ENCODE results near the gene ASIC2.

The ASIC2 gene

DNA sequence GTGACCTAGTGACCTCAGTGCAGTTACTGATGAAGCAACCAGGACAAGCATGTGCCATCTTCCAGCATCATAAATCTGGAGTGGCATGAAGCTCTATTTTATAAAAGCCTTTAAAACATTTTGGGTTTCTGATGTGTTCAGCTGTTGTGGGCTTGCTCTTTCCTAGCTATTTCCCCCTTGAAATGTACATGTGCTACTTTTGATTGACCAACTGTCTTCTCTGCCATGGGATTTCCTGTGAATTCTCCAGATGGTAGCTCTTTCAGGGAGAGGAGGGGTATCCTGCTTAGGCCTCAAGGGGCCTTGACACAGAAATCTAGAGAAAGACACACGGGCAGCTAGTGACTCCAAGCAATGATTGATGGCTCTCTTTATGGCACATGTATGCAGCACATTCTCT lies 1.9 kb upstream of the ASIC2 start:
- no peak overlapping the region for H3K4me3 ChIP-seq (replicated peaks; ENCODE audit: insufficient read depth, low read length)
- H3K27me3 ChIP-seq (ENCODE audit: insufficient read depth, poor library complexity, severe bottlenecking): peaks cover 40% of the 10 kb centered on the region
- no peak for DNase-seq (ENCODE audit: low read depth in 1 of 2, low spot score in 1 of 2)
- no peak overlapping the region for H3K27ac ChIP-seq (replicated peaks)
- TF ChIP-seq GABPA (IDR thresholded peaks at IDR 0.05; ENCODE audit: low read depth): no peak
- TF ChIP-seq, protein P1, sequence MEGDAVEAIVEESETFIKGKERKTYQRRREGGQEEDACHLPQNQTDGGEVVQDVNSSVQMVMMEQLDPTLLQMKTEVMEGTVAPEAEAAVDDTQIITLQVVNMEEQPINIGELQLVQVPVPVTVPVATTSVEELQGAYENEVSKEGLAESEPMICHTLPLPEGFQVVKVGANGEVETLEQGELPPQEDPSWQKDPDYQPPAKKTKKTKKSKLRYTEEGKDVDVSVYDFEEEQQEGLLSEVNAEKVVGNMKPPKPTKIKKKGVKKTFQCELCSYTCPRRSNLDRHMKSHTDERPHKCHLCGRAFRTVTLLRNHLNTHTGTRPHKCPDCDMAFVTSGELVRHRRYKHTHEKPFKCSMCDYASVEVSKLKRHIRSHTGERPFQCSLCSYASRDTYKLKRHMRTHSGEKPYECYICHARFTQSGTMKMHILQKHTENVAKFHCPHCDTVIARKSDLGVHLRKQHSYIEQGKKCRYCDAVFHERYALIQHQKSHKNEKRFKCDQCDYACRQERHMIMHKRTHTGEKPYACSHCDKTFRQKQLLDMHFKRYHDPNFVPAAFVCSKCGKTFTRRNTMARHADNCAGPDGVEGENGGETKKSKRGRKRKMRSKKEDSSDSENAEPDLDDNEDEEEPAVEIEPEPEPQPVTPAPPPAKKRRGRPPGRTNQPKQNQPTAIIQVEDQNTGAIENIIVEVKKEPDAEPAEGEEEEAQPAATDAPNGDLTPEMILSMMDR (IDR thresholded peaks at IDR 0.05; ENCODE audit: insufficient read depth, low read length): no peak
- TF ChIP-seq REST (IDR thresholded peaks at IDR 0.05; ENCODE audit: insufficient replicate concordance, low read depth): no peak
- TF ChIP-seq SPI1 (IDR thresholded peaks at IDR 0.05; ENCODE audit: borderline replicate concordance, low read depth): no peak
- no peak for TF ChIP-seq POLR2AphosphoS5 (IDR thresholded peaks at IDR 0.05; ENCODE audit: low read depth)

DNA sequence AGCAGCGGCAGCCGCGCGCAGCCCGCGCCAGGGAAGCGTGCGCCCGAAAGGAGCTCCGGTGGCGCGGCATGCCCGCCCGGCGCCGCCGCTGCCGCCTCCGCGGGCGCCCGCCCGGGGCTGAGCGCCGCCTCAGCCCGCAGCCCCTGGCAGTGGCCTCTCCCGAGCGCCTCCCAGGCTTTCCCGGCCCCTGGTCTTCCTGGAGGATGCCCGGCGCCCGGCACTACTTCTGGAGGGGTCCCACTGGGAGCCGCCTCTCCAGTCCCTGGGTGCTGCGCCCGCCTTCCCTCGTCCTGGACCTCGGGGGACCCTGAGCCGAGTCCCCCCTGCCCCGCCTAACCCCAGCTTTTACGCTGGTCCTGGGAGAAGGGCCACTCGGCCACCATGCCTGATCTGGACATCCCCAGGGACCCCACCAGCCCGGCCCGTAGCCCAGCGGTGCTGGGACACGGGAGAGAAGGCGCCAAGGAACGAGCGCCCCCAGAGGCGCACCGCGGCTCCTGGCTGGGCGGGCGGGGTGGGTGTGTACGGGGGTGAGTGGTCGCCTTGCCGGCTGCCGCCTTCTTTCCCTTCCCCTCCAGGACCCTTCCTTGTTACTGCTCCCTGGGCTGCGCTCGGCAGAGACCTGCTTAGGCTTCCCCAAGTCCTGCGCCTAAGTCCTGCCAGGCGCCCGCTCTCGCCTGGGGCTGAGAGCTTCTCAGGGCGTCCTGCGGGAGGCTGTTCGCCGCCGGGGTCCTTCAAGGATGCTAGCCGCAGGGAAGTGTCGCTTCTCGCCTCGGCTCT lies 704 bp downstream of the ASIC2 start:
- no peak overlapping the region for H3K27ac ChIP-seq (replicated peaks)
- DNase-seq (ENCODE audit: low read depth in 1 of 2, low spot score in 1 of 2): no peak
- peaks cover 40% of the 10 kb centered on the region for H3K27me3 ChIP-seq (ENCODE audit: insufficient read depth, poor library complexity, severe bottlenecking)

DNA sequence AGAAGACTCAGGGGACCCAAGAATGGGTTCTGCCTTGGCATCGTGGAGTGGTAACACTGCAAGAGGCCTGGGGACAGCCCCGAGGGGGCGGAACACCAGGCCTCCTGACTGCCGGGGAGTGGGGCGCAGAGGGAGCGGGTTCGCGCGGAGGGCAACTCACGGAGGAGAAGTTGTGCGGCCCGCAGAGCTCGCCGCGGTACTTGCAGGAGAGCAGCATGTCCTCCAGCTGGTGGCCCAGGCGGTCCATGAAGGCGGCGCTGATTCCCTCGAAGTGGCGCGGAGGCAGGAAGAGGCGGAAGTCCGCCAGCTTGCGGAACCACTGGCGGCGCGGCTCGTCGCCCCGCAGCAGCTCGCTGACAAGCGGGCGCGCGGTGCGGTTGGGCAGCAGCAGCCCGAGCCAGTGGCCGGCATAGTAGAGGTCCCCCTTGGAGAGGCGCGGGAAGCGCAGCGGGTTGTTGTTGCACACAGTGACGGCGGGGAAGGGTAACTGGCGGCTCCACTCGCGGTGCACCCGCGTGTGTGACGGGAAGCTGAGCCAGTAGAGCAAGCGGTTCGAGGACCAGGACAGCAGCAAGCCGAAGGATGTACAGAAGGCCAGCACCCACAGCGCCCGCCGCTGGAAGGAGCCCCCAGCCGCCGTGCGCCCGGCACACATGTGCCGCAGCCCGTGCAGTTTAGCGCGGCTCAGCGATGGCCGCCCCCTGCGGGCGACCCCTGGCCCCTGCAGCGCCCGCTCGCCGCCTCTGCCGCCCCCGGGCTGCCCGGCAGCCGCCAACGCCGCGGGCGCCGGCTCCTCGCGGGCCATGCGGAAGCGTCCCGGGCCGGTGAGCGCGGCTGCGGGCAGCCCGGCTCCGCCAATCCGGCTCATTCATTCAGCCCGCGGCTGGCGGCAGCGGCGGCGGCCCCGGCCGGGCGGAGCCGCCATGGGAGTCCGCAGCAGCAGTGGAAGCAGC lies 1.6 kb downstream of the ASIC2 start:
- no peak for TF ChIP-seq SPI1 (IDR thresholded peaks at IDR 0.05; ENCODE audit: borderline replicate concordance, low read depth)
- no peak for TF ChIP-seq POLR2AphosphoS5 (IDR thresholded peaks at IDR 0.05; ENCODE audit: low read depth)
- TF ChIP-seq, protein P1 (IDR thresholded peaks at IDR 0.05; ENCODE audit: insufficient read depth, low read length): no peak
- no peak for TF ChIP-seq GABPA (IDR thresholded peaks at IDR 0.05; ENCODE audit: low read depth)
- TF ChIP-seq REST (IDR thresholded peaks at IDR 0.05; ENCODE audit: insufficient replicate concordance, low read depth): no peak
- no peak overlapping the region for H3K4me3 ChIP-seq (replicated peaks; ENCODE audit: insufficient read depth, low read length)

More for the DNA sequence above, 704 bp downstream of the ASIC2 start:
- TF ChIP-seq GABPA (IDR thresholded peaks at IDR 0.05; ENCODE audit: low read depth) (no peak), POLR2AphosphoS5 (IDR thresholded peaks at IDR 0.05; ENCODE audit: low read depth) (no peak)
- H3K4me3 ChIP-seq (replicated peaks; ENCODE audit: insufficient read depth, low read length): no peak overlapping the region; the same call in 1 of the 2 replicates

GRCh38 chr17:33290253-33290652 lies 2.8 kb downstream of the ASIC2 start:
- Histone ChIP-seq H3K4me3 (replicated peaks; ENCODE audit: insufficient read depth, low read length) (no peak overlapping the region), H3K27me3 (ENCODE audit: insufficient read depth, poor library complexity, severe bottlenecking) (peaks cover 40% of the 10 kb centered on the region), H3K27ac (replicated peaks) (no peak overlapping the region)
- DNase-seq (ENCODE audit: low read depth in 1 of 2, low spot score in 1 of 2): no peak
- TF ChIP-seq, protein P1 (IDR thresholded peaks at IDR 0.05; ENCODE audit: insufficient read depth, low read length): no peak
- TF ChIP-seq SPI1 (IDR thresholded peaks at IDR 0.05; ENCODE audit: borderline replicate concordance, low read depth): no peak
- no peak for TF ChIP-seq GABPA (IDR thresholded peaks at IDR 0.05; ENCODE audit: low read depth)
- TF ChIP-seq POLR2AphosphoS5 (IDR thresholded peaks at IDR 0.05; ENCODE audit: low read depth): no peak

More for the DNA sequence above, 1.6 kb downstream of the ASIC2 start:
- Histone ChIP-seq H3K27ac (replicated peaks) (no peak overlapping the region), H3K27me3 (ENCODE audit: insufficient read depth, poor library complexity, severe bottlenecking) (peaks cover 40% of the 10 kb centered on the region)
- peak; percentile 14 to 21 for DNase-seq (ENCODE audit: low read depth in 1 of 2, low spot score in 1 of 2)

Data from HL-60 (cell line).